Tibial artery (tissue), 4 donors: ENCODE results near the gene MMP8.
"Not testable (repeated sequence)": the region's sequence is repeated elsewhere in the genome, so short reads cannot be mapped to it uniquely, and the experiment has no call there.

Experiments used
- DNase-seq, 2 donors: peaks; one replicate each; pipeline ENCODE4 v3.0.0-alpha.2; 2019
- H3K27ac ChIP-seq, 2 donors: fragments of 200-600 bp; sonication (generic) in 1 of 2; 1 replicate in 1 of 2; 2 replicates in 1 of 2; pipeline ENCODE4 v1.5.1; 2018 to 2019; ENCODE audit warnings: mild to moderate bottlenecking in 1 of 2
- H3K27me3 ChIP-seq, 2 donors: fragments of 200-600 bp; sonication (generic) in 1 of 2; one replicate each; pipeline versions ENCODE4 v1.5.1 to v1.6.0; 2016 to 2019
- H3K36me3 ChIP-seq, 3 donors: fragments of 200-600 bp; sonication (generic) in 2 of 3; one replicate each; pipeline ENCODE4 v1.5.1; 2016 to 2019; ENCODE audit warnings: mild to moderate bottlenecking in 2 of 3
- H3K4me1 ChIP-seq, 4 donors: fragments of 200-600 bp; sonication (generic) in 2 of 4; 1 replicate in 3 of 4; 2 replicates in 1 of 4; pipeline ENCODE4 v1.5.1; 2016 to 2019
- H3K4me3 ChIP-seq, 2 donors: fragments of 200-600 bp; sonication (generic) in 1 of 2; 1 replicate in 1 of 2; 2 replicates in 1 of 2; pipeline ENCODE4 v1.5.1; 2018 to 2019; ENCODE audit warnings: mild to moderate bottlenecking in 2 of 2
- H3K9me3 ChIP-seq, 3 donors: fragments of 200-600 bp; sonication (generic) in 1 of 3; one replicate each; pipeline ENCODE4 v1.5.1; 2016 to 2019
- intact Hi-C: fragments of 100-400 bp; cut with DNase I; formaldehyde crosslinking; loops from one replicate; pipeline ENCODE4 v1.15.0; 2023; ENCODE audit warnings: low total_unique reads
- TF ChIP-seq, protein P1 (sequence below), 2 experiments: fragments of 200-600 bp in 1 of 2; fragments of 450-650 bp in 1 of 2; IDR thresholded peaks; one replicate each; pipeline ENCODE4 v1.5.1; 2017 to 2019; ENCODE audit warnings: antibody characterized with exemption in 2 of 2, mild to moderate bottlenecking in 1 of 2, moderate library complexity in 1 of 2

MMP8 gene

DNA sequence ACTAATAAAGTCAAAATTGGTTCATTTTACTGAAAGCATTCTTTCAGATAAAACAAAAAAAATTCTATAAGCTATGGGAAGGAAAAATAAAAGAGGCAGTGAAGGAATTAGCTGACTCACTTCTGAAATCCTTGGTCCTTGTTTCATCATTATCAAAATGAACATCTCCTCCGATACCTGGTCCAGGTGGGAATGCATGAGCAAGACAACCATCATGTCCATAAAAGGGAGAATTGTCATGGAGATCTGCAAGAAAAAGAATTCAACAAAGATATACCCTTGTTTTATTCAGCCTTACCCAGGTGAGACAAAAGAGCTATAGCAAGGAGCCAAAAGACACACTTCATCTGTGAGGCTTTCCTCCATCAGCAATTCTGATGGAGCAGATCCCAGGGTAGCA, 28.5 kb upstream of the MMP8 start:
- intact Hi-C loops, result no loop called here
- TF ChIP-seq, protein P1, sequence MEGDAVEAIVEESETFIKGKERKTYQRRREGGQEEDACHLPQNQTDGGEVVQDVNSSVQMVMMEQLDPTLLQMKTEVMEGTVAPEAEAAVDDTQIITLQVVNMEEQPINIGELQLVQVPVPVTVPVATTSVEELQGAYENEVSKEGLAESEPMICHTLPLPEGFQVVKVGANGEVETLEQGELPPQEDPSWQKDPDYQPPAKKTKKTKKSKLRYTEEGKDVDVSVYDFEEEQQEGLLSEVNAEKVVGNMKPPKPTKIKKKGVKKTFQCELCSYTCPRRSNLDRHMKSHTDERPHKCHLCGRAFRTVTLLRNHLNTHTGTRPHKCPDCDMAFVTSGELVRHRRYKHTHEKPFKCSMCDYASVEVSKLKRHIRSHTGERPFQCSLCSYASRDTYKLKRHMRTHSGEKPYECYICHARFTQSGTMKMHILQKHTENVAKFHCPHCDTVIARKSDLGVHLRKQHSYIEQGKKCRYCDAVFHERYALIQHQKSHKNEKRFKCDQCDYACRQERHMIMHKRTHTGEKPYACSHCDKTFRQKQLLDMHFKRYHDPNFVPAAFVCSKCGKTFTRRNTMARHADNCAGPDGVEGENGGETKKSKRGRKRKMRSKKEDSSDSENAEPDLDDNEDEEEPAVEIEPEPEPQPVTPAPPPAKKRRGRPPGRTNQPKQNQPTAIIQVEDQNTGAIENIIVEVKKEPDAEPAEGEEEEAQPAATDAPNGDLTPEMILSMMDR (IDR thresholded peaks at IDR 0.05), result no peak
- Histone ChIP-seq H3K27ac (no peak overlapping the region), H3K4me3 (no peak overlapping the region), H3K36me3 (no peaks in the 10 kb centered on the region), H3K4me1 (no peaks in the 10 kb centered on the region), H3K9me3 (peaks cover 0 to 7% (median 0%) of the 10 kb centered on the region in 3 donors), H3K27me3 (no peaks in the 10 kb centered on the region)
- no peak for DNase-seq

DNA sequence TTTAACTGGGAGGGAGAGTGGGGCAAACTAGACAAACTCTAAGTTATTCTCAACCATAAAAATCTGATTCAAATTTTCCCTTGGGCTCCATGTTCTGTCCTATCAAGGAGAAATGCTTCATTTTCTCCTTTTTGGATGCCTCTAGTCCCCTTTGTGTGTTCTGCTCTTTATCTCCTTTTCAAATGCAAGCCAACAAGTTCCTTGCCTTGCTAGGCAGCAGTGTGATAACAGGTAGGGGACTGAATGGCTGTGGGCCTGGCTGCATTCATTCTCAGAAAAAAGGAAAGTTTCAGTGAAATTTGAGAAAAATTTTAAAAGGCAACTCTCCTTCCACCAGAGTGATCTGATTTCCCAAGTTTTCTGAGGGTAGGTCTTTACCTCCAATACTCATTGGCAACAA, 26.9 kb upstream of the MMP8 start:
- TF ChIP-seq, protein P1 (IDR thresholded peaks at IDR 0.05), result no peak

DNA sequence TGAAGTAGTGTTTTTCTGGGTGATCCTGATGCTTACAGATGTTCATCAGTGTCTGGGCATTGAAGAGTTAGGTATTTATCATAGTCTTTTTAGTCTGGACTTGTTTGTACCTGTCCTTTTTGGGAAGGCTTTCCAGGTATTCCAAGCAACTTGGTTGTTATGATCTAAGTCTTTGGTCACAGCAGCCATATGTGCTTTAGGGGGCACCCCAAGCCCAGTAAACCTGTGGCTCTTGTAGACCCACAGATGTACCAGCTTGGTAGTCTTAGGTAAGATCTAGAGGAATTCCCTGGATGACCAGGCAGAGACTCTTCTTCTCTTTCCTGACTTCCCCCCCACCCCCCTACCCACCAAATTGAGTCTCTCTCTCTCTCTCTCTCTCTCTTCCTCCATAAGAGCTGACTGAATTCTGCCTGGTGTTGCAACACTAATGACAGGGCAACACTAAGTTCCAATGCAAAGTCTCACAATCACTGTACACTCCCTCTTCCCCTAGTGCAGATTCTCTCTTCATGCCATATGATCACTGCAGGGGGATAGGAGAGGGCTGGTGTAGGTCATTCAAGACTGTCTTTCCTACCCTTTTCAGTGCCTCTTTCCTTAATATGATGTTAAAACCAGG, 24.5 kb upstream of the MMP8 start:
- no peak overlapping the region for H3K27ac ChIP-seq
- no peaks in the 10 kb centered on the region for H3K27me3 ChIP-seq
- intact Hi-C loops, result no loop called here
- TF ChIP-seq, protein P1 (IDR thresholded peaks at IDR 0.05), result no peak
- no peak overlapping the region for H3K4me3 ChIP-seq
- no peaks in the 10 kb centered on the region for H3K4me1 ChIP-seq
- no peak for DNase-seq
- peaks cover 0 to 7% (median 0%) of the 10 kb centered on the region in 3 donors for H3K9me3 ChIP-seq
- no peaks in the 10 kb centered on the region for H3K36me3 ChIP-seq

More for the DNA sequence above, 26.9 kb upstream of the MMP8 start:
- H3K27ac ChIP-seq, result no peak overlapping the region
- H3K9me3 ChIP-seq, result peaks cover 0 to 7% (median 0%) of the 10 kb centered on the region in 3 donors
- no peaks in the 10 kb centered on the region for H3K4me1 ChIP-seq
- H3K27me3 ChIP-seq, result no peaks in the 10 kb centered on the region
- H3K4me3 ChIP-seq, result no peak overlapping the region
- intact Hi-C loops, result no loop called here
- H3K36me3 ChIP-seq, result no peaks in the 10 kb centered on the region
- no peak for DNase-seq

DNA sequence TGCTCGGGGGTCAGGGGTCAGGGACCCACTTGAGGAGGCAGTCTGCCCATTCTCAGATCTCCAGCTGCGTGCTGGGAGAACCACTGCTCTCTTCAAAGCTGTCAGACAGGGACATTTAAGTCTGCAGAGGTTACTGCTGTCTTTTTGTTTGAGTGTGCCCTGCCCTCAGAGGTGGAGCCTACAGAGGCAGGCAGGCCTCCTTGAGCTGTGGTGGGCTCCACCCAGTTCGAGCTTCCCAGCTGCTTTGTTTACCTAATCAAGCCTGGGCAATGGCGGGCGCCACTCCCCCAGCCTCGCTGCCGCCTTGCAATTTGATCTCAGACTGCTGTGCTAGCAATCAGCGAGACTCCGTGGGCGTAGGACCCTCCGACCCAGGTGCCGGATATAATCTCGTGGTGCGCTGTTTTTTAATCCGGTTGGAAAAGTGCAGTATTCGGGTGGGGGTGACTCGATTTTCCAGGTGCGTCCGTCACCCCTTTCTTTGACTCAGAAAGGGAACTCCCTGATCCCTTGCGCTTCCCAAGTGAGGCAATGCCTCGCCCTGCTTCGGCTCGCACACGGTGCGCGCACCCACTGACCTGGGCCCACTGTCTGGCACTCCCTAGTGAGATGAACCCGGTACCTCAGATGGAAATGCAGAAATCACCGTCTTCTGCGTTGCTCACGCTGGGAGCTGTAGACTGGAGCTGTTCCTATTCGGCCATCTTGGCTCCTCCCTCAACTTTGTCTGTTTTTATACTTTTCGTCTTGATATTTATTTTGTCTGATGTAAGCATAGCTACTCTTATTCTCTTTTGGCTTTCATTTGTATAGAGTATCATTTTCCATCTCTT, 22.2 kb upstream of the MMP8 start:
- H3K27me3 ChIP-seq, H3K4me1 ChIP-seq, H3K9me3 ChIP-seq, DNase-seq, H3K27ac ChIP-seq, intact Hi-C loops, H3K36me3 ChIP-seq, H3K4me3 ChIP-seq: not testable (repeated sequence)

DNA sequence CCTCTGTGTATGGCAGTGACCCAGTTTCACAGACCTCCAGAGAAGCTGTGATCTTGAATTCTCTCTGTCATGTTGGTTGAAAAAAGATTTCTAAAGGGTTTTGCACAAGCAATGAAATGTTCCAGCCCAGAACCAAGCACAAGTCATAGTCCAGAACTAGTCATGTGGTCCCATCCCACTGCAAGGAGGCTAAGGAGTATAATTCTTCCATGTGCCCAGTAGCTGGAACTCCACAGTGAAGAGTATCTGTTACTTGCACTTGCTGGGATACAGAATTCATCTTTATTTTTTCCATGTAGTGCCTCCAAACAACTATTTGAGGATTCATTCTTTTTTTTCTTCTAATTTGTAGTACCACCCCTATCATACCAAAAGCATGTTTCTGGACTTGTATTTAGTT, 9.9 kb upstream of the MMP8 start:
- intact Hi-C loops, result no loop called here
- Histone ChIP-seq H3K4me3 (no peak overlapping the region), H3K4me1 (no peaks in the 10 kb centered on the region), H3K9me3 (no peaks in the 10 kb centered on the region), H3K27ac (no peak overlapping the region), H3K27me3 (peaks cover 0 to 2% of the 10 kb centered on the region in 2 donors), H3K36me3 (no peaks in the 10 kb centered on the region)
- TF ChIP-seq, protein P1 (IDR thresholded peaks at IDR 0.05), result no peak
- no peak for DNase-seq

DNA sequence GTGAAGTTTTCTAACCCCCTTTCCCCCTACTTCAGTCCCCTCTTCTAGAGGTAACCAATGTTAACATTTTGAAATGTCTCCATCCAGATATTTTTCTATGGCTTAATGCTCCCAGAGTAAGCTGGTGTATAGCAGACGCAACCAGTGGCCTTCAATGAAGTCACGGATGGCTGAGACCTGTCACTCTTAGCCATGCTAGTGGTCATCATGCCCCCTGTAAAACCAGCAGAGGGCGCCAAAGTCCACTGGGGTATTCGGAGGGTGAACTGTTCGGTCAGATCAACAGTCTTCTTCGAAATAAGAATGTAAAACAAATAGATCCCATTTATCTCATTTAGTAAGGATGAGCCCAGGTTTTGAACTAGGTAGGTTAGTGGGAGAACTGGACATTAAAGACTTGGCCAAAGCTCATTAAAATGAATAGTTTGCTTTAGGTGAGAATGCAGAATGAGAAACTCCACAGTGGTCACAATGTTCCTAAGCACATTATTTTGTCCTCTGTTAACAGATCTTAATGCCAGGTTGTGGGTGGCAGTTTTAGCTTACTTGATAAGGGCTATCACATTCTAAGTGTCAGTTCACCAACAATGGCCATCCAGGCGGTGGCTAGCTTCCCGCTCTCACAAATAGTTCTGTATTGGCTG, 8.6 kb upstream of the MMP8 start:
- intact Hi-C loops, result no loop called here
- H3K36me3 ChIP-seq, result no peaks in the 10 kb centered on the region
- peak in 1 of 2 donors; percentile 26 for DNase-seq
- TF ChIP-seq, protein P1 (IDR thresholded peaks at IDR 0.05), result peak in 1 of 2 experiments; percentile 16
- H3K4me1 ChIP-seq, result no peaks in the 10 kb centered on the region
- H3K27me3 ChIP-seq, result peaks cover 0 to 2% of the 10 kb centered on the region in 2 donors
- H3K27ac ChIP-seq, result no peak overlapping the region
- H3K9me3 ChIP-seq, result no peaks in the 10 kb centered on the region
- H3K4me3 ChIP-seq, result no peak overlapping the region

DNA sequence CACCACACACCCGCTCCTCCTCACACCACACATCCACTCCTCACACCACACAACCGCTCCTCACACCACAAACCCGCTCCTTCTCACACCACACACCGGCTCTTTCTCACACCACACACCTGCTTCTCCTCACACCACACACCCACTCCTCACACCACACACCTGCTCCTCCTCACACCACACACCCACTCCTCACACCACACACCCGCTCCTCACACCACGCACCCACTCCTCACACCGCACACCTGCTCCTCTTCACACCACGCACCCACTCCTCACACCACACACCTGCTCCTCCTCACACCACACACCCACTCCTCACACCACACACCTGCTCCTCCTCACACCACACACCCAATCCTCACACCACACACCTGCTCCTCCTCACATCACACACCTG, 6.2 kb upstream of the MMP8 start:
- DNase-seq, H3K4me3 ChIP-seq, H3K27me3 ChIP-seq: not testable (repeated sequence)

More for the DNA sequence above, 6.2 kb upstream of the MMP8 start:
- H3K9me3 ChIP-seq, intact Hi-C loops, H3K27ac ChIP-seq, H3K4me1 ChIP-seq, H3K36me3 ChIP-seq: not testable (repeated sequence)
